ENCODE data around the gene TEX261. TPM values are rescaled to one million over a fixed set of nuclear protein-coding genes. Genes with fewer than 3 reads are reported as not detected.

The TEX261 gene
- total RNA-seq, 1 donor from 2014 or later = 54.1 TPM

DNA sequence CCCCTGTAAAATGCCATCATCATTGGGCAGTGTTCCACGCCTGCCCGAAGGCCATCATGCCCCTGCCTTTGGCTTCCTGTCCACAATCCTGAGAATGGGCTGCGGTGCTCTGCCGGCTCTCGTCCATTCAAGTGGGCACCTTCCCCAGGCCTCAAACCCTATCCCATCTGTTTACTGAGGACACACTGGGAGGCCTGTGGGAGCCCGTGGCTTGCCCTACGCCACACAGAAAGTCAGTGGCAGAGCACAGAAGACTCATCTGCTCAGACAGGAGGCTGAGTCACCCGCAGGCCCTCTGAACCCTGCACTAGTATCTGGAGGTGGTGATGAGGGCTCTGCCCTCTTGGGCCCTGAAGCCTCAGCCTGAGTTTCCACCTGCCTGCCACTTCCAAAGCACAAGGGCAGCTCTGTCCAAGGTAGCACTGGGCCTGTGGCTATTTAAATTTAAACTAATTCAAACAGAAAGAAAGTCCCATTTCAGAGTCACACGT lies 35.4 kb downstream of the TEX261 start:
- ATAC-seq (ENCODE audit: low read depth) = no peak
- ChIA-PET CTCF (no interaction called here), POLR2A (no interaction called here)
- DNase-seq = peak; percentile 7
- Mint-ChIP-seq H3K27me3 (peaks cover 44% of the 10 kb centered on the region), H3K9me3 (no peaks in the 10 kb centered on the region), H3K4me3 (no peak overlapping the region), H3K36me3 (ENCODE audit: low read depth) (no peaks in the 10 kb centered on the region), H3K4me1 (peaks cover 3% of the 10 kb centered on the region), H3K27ac (no peak overlapping the region)
- TF ChIP-seq, protein P1, sequence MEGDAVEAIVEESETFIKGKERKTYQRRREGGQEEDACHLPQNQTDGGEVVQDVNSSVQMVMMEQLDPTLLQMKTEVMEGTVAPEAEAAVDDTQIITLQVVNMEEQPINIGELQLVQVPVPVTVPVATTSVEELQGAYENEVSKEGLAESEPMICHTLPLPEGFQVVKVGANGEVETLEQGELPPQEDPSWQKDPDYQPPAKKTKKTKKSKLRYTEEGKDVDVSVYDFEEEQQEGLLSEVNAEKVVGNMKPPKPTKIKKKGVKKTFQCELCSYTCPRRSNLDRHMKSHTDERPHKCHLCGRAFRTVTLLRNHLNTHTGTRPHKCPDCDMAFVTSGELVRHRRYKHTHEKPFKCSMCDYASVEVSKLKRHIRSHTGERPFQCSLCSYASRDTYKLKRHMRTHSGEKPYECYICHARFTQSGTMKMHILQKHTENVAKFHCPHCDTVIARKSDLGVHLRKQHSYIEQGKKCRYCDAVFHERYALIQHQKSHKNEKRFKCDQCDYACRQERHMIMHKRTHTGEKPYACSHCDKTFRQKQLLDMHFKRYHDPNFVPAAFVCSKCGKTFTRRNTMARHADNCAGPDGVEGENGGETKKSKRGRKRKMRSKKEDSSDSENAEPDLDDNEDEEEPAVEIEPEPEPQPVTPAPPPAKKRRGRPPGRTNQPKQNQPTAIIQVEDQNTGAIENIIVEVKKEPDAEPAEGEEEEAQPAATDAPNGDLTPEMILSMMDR (IDR thresholded peaks at IDR 0.05) = no peak
- intact Hi-C loops (cut with micrococcal nuclease) = no loop called here

DNA sequence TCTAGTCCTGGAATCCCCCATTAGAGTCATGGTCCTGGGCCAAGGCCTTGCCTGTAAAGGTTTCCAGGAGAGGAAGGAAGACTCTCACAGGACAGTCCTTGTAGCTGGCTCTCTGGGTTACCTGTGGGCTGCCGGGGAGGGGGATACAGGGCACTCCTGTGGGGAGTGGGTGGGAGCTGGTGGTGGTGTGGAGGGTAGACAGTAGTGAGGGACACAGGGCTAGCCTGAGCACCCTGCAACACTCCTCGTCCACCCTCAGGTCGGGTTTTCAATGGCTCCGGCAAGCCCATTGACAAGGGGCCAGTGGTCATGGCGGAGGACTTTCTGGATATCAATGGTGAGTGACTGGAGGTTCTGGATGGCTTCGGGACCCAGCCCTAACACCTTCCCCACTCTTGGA lies 35.9 kb downstream of the TEX261 start:
- no peak overlapping the region for H3K27ac Mint-ChIP-seq
- H3K4me3 Mint-ChIP-seq = no peak overlapping the region
- no peaks in the 10 kb centered on the region for H3K36me3 Mint-ChIP-seq (ENCODE audit: low read depth)
- TF ChIP-seq, protein P1 (IDR thresholded peaks at IDR 0.05) = no peak
- DNase-seq (peak; percentile 5), ATAC-seq (ENCODE audit: low read depth) (no peak)
- POLR2A ChIA-PET = no interaction called here
- H3K9me3 Mint-ChIP-seq = no peaks in the 10 kb centered on the region
- peaks cover 3% of the 10 kb centered on the region for H3K4me1 Mint-ChIP-seq
- CTCF ChIA-PET = no interaction called here
- peaks cover 42% of the 10 kb centered on the region for H3K27me3 Mint-ChIP-seq
- intact Hi-C loops (cut with micrococcal nuclease) = no loop called here

DNA sequence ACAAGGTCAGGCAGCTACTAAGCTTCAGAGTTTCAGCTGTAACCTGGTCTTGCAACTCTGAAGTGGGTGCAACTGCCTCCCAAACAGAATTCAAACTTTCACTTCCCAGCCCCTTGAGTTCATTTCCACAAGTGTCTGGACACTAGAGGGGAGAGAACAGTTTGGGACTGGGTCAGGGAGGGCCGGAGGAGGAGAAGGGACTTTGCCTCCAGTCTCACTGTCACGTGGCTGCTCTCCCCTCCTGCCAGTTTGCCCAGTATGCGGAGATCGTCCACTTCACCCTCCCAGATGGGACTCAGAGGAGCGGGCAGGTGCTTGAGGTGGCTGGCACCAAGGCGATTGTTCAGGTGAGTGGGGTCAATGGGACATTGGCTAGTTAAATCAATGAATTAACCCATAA lies 36.9 kb downstream of the TEX261 start:
- H3K27me3 Mint-ChIP-seq = peaks cover 32% of the 10 kb centered on the region
- intact Hi-C loops (cut with micrococcal nuclease) = no loop called here
- H3K36me3 Mint-ChIP-seq (ENCODE audit: low read depth) = no peaks in the 10 kb centered on the region
- CTCF ChIA-PET = no interaction called here
- TF ChIP-seq, protein P1 (IDR thresholded peaks at IDR 0.05) = no peak
- H3K9me3 Mint-ChIP-seq = no peaks in the 10 kb centered on the region
- ATAC-seq (ENCODE audit: low read depth) (no peak), DNase-seq (no peak)
- peaks cover 3% of the 10 kb centered on the region for H3K4me1 Mint-ChIP-seq
- H3K4me3 Mint-ChIP-seq = no peak overlapping the region
- POLR2A ChIA-PET = no interaction called here
- no peak overlapping the region for H3K27ac Mint-ChIP-seq

DNA sequence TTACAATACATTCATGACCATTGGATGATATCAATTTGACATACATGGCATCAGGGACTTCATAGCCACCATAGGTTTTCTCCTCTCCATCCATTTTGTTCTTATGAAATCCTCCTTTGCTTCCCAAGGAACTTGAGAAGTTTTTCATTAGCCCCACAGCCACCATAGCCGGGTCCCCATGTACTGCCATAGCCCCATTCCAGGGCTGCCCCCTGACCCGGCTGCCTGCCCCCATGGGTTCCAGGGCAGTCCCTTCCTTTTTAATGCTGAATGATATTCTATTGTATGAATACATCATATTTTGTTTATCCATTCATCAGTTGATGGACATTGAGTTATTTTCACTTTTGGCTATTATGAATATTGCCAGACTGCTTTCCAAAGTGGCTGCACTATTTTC lies 38.5 kb downstream of the TEX261 start:
- no peaks in the 10 kb centered on the region for H3K9me3 Mint-ChIP-seq
- ATAC-seq (ENCODE audit: low read depth) (no peak), DNase-seq (no peak)
- no peak overlapping the region for H3K4me3 Mint-ChIP-seq
- TF ChIP-seq, protein P1 (IDR thresholded peaks at IDR 0.05) = no peak
- intact Hi-C loops (cut with micrococcal nuclease) = no loop called here
- ChIA-PET POLR2A (no interaction called here), CTCF (no interaction called here)
- no peaks in the 10 kb centered on the region for H3K36me3 Mint-ChIP-seq (ENCODE audit: low read depth)
- peaks cover 3% of the 10 kb centered on the region for H3K4me1 Mint-ChIP-seq
- peaks cover 31% of the 10 kb centered on the region for H3K27me3 Mint-ChIP-seq
- no peak overlapping the region for H3K27ac Mint-ChIP-seq

DNA sequence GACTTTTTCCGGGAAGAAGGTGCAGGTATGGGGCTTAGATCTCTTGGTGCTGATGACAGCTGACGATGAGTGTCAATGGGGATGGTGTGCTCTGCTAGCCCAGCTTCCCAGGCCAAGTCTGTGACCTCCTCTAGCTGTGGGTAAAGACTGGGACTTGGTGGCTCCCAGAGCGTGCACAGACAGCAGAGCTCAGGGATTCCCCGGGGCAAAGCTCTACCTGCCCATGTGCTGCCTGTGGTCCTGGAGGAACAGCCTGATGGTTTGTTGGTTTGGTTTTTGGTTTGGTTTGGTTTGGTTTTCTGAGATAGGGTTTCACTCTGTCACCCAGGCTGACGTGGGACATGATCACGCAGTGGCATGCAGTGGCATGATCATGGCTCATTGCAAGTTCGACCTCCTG lies 39.8 kb downstream of the TEX261 start:
- CTCF ChIA-PET = no interaction called here
- no peak for DNase-seq
- POLR2A ChIA-PET = no interaction called here
- H3K27me3 Mint-ChIP-seq = peaks cover 27% of the 10 kb centered on the region
- no peak overlapping the region for H3K27ac Mint-ChIP-seq
- peaks cover 3% of the 10 kb centered on the region for H3K4me1 Mint-ChIP-seq
- no peaks in the 10 kb centered on the region for H3K9me3 Mint-ChIP-seq
- TF ChIP-seq, protein P1 (IDR thresholded peaks at IDR 0.05) = no peak
- intact Hi-C loops (cut with micrococcal nuclease) = no loop called here
- no peaks in the 10 kb centered on the region for H3K36me3 Mint-ChIP-seq (ENCODE audit: low read depth)
- H3K4me3 Mint-ChIP-seq = no peak overlapping the region
- ATAC-seq (ENCODE audit: low read depth) = no peak

Measured in activated B cell treated with CpG ODN at 0.5 μM for 24 hours (primary cell).